ENCODE data around the gene SLIT1.
A peak's percentile ranks its signal among the peaks of the same experiment; 100 is the strongest.

The SLIT1 gene

DNA sequence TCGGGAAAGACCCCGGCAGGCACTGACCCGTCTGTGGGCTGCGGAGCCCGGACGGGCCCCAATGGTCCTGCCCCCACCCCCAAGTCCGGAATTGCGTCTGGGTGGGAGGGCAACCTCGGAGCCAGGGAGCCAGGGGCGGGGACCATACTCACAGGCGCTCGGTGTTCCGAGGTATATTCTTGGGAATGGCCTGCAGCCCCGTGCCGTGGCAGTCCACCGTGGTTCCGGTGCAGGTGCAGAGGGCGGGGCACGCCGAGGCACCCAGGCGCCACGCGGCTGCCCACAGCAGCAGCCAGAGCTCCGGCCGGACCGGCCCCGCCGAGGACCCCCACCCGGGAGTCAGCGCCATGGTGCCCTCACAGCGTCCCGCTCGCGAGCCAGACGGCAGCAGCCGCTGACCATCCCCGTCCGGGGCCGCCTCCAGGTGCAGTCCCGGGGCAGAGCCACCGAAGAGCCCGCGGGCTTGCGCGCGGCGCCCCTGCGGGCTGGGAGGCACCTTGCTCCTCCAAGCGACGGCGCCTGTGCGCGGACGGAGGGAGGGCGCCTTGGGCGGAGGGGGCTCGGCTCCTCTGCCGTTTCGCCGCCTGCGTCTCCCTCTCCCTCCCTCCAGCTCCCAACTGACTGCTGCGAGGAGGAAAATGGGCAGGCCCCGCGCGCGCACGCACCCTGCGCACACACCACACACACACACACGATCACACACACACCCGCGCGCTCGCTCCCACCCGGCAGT is at the start of gene SLIT1:
SLIT1 (minus strand) TSS at position 634 of the 733 bp plus-strand sequence; CDS start at position 349, 285 bp downstream.
- no peak for DNase-seq (ENCODE audit: low read depth in 1 of 2, low spot score in 1 of 2)

DNA sequence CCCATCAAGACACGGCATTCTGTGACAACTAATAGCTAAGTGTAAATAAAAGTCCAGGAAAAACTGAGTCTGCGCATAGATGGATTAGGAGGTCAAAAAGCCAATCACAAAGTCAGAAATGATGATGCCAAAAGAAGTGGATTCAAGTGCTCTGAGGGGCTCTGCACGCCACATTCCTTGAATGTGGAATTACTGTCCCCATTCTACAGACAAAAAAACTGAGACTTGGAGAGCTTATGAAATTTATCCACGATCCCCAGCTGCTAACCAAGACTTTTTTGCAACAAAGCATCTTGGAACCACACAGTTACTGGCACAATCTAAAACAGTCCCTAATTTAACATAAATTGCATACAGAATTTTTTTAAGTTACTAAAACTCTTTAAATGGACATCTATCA is 49.6 kb upstream of the SLIT1 start:
- no peak for DNase-seq (ENCODE audit: low read depth in 1 of 2, low spot score in 1 of 2)

DNA sequence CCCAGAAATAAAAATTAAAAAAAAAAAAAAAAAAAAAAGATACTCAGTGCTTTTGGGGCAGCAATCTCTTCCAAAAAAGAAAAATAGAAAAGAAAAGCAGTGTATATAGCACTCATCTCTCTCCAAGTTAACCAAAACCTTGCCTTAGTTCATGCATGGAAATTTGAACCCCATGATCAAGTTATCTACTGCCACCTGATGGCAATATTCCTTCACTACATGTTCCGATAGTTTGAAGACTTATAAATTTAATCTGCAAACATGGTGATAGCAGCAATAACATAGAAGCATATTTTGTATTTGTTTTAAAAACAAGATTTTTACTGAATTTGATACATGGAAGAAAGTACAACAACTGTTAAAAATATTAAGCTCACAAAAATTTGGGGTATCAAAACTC is 48.6 kb upstream of the SLIT1 start:
- no peak for DNase-seq (ENCODE audit: low read depth in 1 of 2, low spot score in 1 of 2)

DNA sequence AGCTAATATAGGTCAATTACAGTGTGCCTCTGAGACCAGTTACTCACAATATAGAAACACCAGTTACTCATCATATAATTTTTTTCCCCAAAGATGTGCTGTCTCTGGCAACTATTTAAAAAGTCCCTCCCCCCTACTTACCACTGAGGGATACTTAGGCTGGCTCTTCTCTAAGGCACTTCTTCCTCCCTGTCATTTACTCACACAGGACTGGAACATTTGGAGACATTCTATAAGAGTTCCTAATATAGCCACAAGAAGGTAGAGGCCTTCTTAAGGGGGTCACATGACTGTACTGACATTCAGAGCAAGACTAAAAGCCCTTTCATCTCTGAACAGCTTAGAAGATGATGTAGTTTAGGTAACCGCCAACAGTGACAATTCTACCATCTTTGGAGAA is 44.4 kb upstream of the SLIT1 start:
- DNase-seq (ENCODE audit: low read depth in 1 of 2, low spot score in 1 of 2): no peak

DNA sequence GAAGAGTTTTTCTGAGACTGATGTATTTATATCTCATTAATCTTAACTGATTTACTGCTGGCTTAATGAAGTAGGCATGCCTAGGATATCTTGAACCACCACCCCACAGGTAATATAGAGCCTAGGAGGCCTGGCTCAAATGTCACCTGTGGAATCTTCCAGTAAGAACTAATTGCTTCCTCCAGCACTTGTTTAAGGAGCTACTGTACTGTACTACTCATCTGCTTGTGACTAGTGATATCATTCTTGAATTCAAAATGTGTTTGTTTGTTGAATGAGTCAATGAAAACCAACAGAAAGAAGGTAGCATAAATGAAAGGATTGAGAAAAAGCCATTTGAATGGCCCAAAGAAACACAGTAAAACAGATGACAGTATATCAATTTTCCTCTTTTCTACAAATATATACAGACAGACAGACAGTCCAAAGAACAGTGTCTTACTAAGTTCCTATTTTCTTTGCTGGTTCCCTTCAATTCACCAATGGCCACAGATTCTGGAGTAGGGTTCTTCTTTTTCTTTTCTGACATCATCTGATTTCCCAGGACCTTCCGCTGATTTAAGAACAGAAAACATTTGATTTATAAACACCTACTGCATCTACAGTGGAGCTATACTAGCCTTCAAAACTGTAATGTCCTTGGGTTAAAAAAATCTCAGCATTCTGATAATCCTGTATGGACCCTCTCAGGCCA is 43.7 kb upstream of the SLIT1 start:
- no peak for DNase-seq (ENCODE audit: low read depth in 1 of 2, low spot score in 1 of 2)

DNA sequence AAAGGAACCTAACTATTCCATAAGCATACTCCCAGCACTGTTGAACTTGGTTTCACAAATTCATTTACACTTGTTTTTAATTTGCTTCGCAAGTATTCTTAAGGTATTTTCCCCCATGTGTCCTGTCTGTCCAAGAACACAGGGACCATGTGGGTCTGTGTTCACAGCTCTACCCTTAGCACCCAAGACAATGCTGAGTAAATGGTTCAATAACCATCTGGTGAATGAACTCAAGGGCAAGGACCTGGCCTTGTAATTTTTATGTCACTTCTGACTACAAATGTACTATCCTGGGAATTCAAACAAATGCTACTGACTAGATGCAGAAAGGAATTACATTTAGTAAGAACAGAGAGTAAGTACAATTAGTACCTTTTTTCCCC is 43.0 kb upstream of the SLIT1 start:
- no peak for DNase-seq (ENCODE audit: low read depth in 1 of 2, low spot score in 1 of 2)

DNA sequence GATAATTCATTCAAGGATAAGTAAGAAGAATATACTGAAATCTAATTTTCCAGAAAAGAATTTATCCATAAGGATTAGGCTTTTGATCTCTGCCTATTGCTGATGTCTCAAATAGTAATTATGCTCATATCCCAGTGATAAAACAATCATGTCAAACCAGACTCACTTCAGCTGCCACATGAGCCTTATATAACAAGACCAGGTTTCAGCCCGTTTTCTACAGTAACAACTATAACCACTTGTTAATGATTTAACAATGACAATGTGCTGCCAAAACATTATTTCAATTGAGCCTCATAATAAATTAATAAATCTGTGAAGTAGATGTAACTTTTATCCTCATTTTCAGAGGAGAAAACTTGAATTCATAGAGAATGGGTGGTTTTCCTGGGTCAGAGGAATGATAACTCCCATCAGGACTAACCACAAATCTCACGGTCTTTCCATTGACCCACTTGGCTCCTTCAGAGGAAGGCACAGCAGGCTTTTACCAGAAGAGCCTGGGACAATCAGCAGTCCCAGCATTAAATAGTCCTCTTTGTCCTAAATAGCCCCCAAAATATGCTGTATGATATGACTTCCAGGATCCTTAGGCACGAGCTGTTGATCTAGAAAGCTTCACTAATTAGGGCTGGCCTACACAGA is 42.5 kb upstream of the SLIT1 start:
- no peak for DNase-seq (ENCODE audit: low read depth in 1 of 2, low spot score in 1 of 2)

DNA sequence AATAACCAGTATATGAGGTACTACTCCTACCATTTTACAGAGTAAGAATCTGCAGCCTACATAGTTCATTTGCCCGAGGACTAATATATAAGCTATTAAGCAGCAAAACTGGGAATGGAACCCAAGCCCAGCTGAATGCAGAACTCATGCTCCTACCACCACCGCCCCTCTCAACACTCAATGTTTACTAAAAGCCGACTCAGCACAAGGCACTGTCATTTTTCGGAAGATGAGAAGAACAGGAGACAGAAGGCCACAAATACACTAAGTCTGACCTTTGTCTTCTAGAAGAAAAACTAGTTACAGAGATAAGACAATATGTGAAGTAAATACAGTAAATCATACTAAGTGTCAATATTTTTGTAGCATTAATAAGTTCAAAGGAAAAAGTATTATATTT is 40.6 kb upstream of the SLIT1 start:
- DNase-seq (ENCODE audit: low read depth in 1 of 2, low spot score in 1 of 2): no peak

DNA sequence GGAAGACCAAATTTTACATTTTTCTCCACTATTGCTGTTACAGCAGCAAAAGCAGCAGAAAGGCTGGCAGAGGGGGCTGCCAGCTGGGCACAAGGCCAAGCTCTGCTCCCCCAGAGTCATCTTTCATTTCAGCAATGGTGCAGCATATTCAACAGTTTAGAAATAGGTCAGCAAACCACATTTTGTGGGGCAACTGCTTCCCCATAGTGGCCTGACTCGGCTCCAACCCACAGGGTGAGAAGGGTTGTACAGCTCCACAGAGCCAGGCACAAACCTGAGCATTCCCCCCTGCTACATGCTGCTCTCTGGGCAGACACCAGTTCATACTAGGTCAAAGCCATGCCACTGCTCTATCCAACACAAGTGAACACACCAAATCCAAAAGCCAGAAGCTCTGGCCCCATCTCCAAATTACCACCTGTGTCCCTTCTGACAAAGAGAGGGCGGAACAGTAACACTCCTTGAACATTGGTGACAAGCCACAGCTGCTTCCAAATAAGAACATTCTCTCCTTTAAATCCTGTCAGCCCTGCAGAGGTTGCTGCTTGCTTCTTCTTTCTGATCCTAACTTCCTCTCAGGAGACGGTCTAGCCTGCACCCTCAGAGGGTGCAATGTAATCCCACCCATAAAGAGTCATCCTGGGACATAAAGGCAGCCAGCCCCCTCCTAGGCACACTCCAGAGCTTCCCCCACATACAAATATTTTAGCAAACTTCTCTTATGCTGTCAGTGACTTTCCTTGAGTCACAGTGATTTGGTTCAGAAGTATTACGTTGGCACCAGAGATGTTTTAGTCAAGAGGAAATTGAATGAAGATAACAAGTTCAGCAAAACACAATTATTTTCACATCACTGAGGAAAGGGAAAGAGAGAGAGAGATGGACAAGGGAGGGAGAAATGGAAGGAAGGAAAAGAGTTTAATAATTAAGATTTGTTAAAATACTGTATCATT is 39.0 kb upstream of the SLIT1 start:
- DNase-seq (ENCODE audit: low read depth in 1 of 2, low spot score in 1 of 2): no peak

DNA sequence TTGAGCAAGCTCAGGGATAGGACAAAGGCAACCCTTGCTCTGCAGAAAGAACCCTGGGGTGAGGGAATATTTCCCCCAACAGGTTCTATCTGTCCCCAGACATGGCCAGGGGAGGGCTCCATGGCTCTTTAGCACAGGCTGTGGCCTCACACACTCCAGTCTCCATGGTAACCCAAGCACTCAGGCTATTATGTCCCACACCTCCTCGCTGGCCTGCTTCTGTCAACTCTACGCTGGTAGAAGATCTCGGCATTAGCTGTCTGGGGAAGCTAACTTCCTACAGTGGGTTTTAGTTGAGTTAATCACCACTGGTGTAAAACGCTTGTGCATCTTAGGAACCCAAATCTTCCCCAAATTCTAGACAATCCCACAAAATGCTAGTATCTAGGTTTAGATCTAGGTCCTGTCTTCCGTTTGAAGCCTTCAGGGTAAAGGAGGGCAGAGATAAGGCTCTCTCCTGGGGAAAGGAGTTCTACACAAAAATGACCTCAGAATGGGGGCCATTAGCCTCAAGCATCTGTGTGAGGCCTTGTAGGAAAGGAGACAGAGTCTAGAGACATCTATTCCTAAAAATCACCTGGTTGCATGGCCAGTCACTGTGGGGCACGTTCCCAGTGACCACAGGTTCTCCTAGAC is 36.7 kb upstream of the SLIT1 start:
- no peak for DNase-seq (ENCODE audit: low read depth in 1 of 2, low spot score in 1 of 2)

DNA sequence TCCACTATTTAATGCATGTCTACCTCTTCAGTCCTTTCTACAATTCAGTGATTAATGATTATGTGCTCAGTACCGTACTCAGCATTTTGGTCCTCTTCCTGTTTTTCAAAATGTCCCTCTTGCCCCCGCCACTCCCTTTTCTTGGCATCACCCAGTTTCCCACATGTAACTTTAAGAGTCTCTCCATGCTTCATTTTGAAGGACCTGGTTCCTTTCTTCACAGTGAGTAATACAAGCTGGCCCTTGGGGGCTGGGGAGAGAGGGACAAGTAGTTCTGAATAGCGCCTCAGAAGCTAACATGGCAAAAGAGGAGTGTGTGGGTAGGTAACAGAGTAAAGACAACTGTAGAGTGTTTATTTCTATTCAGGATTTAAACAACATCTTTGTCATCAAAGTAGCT is 34.6 kb upstream of the SLIT1 start:
- no peak for DNase-seq (ENCODE audit: low read depth in 1 of 2, low spot score in 1 of 2)

DNA sequence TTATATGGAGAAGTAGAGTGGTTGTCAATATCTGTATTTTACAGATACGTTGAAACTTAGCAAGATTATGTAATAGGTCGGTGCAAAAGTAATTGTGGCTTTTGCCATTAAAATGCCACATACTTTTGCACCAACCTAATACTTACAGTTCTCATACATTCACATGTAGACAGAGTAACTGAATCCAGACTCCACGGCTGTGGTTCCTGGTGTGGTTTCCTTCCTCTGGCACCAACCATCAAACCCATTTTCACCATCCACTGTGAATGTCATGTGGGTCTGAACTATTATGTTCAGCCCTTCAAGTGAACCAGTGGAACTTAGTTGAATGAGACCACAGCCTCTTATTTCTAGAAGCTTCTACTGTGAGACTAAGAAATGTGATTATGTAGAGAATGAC is 31.5 kb upstream of the SLIT1 start:
- no peak for DNase-seq (ENCODE audit: low read depth in 1 of 2, low spot score in 1 of 2)

DNA sequence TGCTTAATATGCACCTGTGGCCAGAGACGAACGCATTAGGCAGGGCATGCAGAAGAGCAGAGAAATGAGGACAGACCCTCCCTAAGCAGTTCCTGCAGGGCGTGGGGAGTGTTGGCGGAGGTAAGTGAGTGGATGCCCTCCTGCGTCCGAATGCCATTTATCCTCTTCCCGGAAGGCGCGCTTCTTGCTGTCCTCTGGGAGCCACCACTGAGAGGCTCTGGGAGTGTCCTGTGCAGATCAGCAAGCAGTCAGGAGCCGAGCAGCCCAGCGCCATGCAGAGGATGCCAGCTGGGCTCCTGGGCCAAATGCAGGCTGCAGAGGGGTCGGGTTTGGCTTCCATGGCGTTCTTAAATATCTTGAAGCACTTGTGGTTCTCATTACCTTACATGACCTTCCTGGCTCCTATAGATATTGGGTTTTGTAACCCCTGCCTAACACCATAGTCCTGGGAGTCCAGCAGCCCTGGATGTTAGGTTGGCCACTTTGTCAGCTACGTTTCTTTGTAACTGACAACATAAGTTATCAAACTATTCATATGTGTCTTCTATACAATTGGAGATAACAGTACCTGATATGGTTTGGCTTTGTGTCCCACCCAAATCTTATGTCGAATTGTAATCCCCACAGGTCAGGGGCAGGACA is 30.0 kb upstream of the SLIT1 start:
- DNase-seq (ENCODE audit: low read depth in 1 of 2, low spot score in 1 of 2): no peak

DNA sequence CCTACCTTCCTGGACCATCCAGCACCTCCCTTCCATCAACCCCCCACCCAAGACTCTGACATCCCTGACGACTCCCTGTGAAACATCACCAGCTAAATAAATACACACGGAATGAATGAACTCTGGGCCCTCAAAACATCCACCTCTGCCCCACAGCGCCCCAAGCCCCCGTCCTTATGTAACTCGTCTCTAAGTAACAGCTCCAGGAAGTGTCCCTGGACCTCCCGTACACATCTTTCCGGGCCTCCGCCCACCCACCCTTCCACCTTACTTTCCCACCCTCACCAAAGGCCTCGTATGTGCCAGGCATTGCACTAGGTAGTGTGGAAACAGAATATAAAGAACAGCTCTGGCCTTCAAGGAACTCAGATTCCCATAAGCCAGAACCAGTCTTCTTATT is 27.7 kb upstream of the SLIT1 start:
- no peak for DNase-seq (ENCODE audit: low read depth in 1 of 2, low spot score in 1 of 2)

DNA sequence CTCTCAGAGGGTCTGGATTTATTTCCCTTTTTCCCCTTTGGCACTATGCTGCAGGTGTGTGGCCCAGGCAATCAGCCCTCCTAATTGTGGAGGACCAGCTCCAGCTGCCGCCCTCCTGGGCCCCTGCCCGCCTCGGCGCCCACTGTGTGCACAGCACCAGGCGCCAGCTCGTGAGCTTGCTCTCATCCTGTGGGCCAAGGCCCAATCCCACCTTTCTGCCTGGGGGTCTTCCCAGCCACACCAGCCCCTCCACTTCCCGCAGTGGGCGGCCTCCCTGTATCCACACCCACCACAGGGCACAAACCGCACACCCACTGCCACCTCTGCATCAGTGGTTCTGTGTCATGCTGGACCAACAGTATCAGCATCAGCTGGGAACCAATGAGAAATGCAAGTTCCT is 25.5 kb upstream of the SLIT1 start:
- DNase-seq (ENCODE audit: low read depth in 1 of 2, low spot score in 1 of 2): no peak

DNA sequence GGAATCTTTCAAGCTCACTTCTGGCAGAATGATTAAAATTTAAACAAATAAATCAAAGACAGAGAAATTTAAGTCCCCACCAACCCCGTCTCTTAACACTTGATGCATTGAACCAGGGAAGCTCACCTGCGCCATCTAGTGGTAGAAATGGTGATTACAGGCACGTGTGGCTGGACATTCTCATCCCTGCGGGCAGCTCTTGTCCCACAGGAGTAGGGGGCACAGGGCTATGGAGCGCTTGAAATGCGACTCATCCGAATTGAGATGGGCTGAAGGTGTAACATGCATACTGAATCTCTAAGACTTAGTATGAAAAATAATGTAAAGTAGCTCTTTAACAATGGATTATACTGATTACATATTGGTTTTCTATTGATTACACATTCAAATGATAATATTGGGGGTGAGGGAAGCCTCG is 24.8 kb upstream of the SLIT1 start:
- peak; percentile 58 to 61 for DNase-seq (ENCODE audit: low read depth in 1 of 2, low spot score in 1 of 2)

DNA sequence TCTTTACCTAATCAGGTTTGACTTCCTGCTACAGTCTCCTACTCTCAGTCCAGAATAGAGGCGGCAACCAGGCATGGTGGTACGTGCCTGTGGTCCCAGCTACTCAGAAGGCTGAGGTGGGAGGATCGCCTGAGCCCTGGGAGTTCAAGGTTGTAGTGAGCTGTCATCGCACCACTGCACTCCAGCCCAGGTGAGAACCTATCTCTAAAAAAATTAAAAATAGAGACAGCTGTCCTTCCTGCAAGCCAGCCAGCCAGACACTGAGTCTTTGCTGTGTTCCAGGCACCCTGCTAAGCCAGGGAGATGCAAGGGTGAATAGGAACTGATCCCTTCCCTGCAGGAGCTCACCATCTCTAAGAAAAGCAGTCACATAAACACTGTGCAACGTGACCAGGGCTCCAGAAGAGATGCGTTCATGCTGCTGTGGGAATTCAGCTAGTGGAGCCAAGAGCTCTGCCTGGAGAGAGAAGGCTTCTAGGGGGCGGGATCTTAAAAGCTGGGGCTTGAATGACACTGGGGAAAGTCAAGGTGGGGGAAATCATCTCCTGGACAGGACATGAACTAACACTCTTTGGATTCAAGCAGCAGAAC is 22.1 kb upstream of the SLIT1 start:
- no peak for DNase-seq (ENCODE audit: low read depth in 1 of 2, low spot score in 1 of 2)

DNA sequence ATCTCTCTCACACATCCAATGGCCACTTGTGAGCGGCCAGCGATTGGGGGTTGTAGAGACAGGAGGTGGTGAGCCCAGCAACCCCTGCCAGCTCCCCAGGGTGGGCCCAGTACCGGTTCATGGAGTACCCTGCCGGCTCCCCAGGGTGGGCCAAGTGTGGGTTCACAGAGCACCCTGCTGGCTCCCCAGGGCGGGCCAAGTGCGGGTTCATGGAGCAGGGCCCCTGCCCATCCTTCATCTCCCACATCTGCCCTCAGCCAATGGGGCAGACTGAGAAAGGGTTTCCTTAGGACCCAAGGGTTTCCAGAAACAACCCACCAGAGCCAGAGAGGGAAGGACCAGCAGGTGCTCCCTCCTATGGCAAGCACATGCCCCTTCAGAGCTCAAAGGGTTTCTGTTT is 21.4 kb upstream of the SLIT1 start:
- DNase-seq (ENCODE audit: low read depth in 1 of 2, low spot score in 1 of 2): no peak

DNA sequence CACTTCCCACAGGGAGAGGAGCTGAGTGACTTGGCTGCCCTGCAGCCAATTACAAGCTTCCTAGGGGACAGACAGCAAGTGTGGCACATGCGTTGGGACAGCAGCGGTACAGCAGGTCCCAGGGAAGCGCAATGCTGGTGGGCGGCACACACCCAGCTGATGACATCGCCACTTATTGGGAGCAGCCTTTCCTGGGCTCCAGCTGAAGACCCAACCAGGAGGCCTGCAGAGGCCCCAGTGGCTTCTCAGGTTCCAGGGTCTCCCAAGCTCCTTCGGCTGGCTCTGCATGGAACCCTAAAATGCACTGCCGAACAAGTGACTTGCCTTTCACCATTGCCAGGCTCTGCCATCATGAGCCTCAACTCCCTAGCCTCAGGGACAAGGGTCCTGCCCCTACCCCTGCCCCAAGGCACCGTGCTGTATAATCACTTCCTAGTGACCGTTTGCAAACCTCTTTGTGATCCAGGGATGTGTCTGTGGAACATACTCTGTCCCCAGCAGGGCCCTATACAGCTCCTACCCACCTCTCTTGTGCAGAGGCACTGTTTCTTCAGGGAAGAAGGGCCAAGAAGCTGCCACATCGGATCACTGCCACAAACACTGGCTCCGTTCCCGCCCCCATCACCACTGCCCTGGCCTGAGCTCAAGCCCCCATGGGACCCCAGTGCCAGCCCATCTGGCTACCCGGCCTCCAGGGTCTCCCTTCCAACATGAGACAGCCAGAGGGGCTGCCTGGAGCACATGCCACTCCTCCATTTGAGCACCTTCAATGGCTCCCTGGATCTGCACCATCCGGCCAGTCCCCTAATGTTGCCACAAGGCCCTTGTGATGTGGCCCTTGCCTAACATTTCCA is 19.3 kb upstream of the SLIT1 start:
- no peak for DNase-seq (ENCODE audit: low read depth in 1 of 2, low spot score in 1 of 2)

Measured in activated CD4-positive, alpha-beta T cell treated with anti-CD3 and anti-CD28 coated beads, Interleukin-2, amount 50 U/mL, for 24 hours (primary cell).